GM12878 (cell line): ENCODE results near the gene DIAPH3. TPM values are rescaled to one million over a fixed set of nuclear protein-coding genes. Genes with fewer than 3 reads are reported as not detected.

Experiments
- ATAC-seq: fragments of 200-7000 bp; cut with Tn5 transposase; 3 replicates; pipeline ENCODE4 v1.9.1; 2020; ENCODE audit warnings: mild to moderate bottlenecking, moderate library complexity
- BruUV-seq: library from RNA; stranded (reverse); fragments of 400-500 nt; replicated peaks from 2 replicates; lab custom pipeline; 2021; lab: Mats Ljungman, UMichigan
- CTCF ChIA-PET: fragments of 300-600 bp; sonication (Branson Sonifier 250); formaldehyde crosslinking; extraction: SDS; loops from one replicate; lab custom pipeline; 2021; ENCODE audit warnings: inconsistent platforms; lab: Yijun Ruan, JAX
- POLR2A ChIA-PET: fragments of 350-600 bp; formaldehyde crosslinking; extraction: SDS; loops from one replicate; lab custom pipeline; 2021; ENCODE audit warnings: inconsistent platforms; lab: Charles Lee
- RAD21 ChIA-PET: fragments of 300-600 bp; sonication (Branson Sonifier 250); formaldehyde crosslinking; loops from one replicate; lab custom pipeline; 2023; ENCODE audit warnings: antibody characterized with exemption; ENCODE audit not compliant: unreplicated experiment; lab: Charles Lee
- SMC1A ChIA-PET: fragments of 300-600 bp; sonication (Branson Sonifier 250); formaldehyde crosslinking; loops from one replicate; lab custom pipeline; 2023; ENCODE audit not compliant: unreplicated experiment, uncharacterized antibody; lab: Charles Lee
- DNase-seq: peaks from one replicate; pipeline ENCODE4 v3.0.0-alpha.2; 2011; ENCODE audit warnings: low read depth, low spot score
- FAIRE-seq: peaks from 3 replicates; lab custom pipeline; 2011; peaks lifted over from hg19 to GRCh38; lab: Jason Lieb, UNC
- H2AFZ ChIP-seq: 2 replicates; pipeline ENCODE4 v1.6.0; 2011; ENCODE audit warnings: low read depth, low read length, control low read depth; ENCODE audit not compliant: control insufficient read depth
- H3K27ac ChIP-seq: 2 replicates; pipeline ENCODE4 v1.5.1; 2011; ENCODE audit warnings: control low read depth; ENCODE audit not compliant: control insufficient read depth, insufficient read depth
- H3K27me3 ChIP-seq, 2 experiments: replicated peaks in 1 of 2; 2 replicates each; pipeline versions ENCODE4 v1.6.0 to v1.6.1; 2011; ENCODE audit warnings: low read length in 1 of 2; ENCODE audit not compliant: control insufficient read depth in 2 of 2, insufficient read depth in 2 of 2
- H3K36me3 ChIP-seq, 2 experiments: 2 replicates each; pipeline ENCODE4 v1.5.1; 2011; ENCODE audit warnings: low read length in 1 of 2; ENCODE audit not compliant: control insufficient read depth in 2 of 2, insufficient read depth in 2 of 2
- H3K4me1 ChIP-seq: 2 replicates; pipeline ENCODE4 v1.6.1; 2011; ENCODE audit warnings: mild to moderate bottlenecking, low read length, moderate library complexity, mixed read lengths; ENCODE audit not compliant: control insufficient read depth, insufficient read depth
- H3K4me2 ChIP-seq: 2 replicates; pipeline ENCODE4 v1.6.0; 2011; ENCODE audit warnings: control low read depth; ENCODE audit not compliant: control insufficient read depth, insufficient read depth
- H3K4me3 ChIP-seq: fragments of 200-600 bp; sonication (generic); 2 replicates; pipeline ENCODE4 v1.5.1; 2016
- H3K79me2 ChIP-seq: 2 replicates; pipeline ENCODE4 v1.6.0; 2011; ENCODE audit warnings: low read length; ENCODE audit not compliant: control insufficient read depth, insufficient read depth
- H3K9ac ChIP-seq: 2 replicates; pipeline ENCODE4 v1.8.0; 2011; ENCODE audit warnings: low read length, control low read depth, mixed read lengths; ENCODE audit not compliant: control insufficient read depth, insufficient read depth
- H3K9me3 ChIP-seq: replicated peaks from 3 replicates; pipeline ENCODE4 v1.5.1; 2011; ENCODE audit warnings: mild to moderate bottlenecking, low read length; ENCODE audit not compliant: control insufficient read depth, insufficient read depth
- H4K20me1 ChIP-seq: 2 replicates; pipeline ENCODE4 v1.6.0; 2011; ENCODE audit not compliant: control insufficient read depth, insufficient read depth
- EED ChIP-seq: sonication (generic); IDR thresholded peaks from 2 replicates; pipeline ENCODE4 v1.6.1; 2016; ENCODE audit warnings: antibody characterized with exemption, low read depth
- SIX5 ChIP-seq: IDR thresholded peaks from 2 replicates; pipeline ENCODE4 v1.6.1; 2011; ENCODE audit warnings: mild to moderate bottlenecking, low read depth, low read length, moderate library complexity; ENCODE audit not compliant: severe bottlenecking
- SMARCA5 ChIP-seq: fragments of 450-650 bp; IDR thresholded peaks from 2 replicates; pipeline ENCODE4 v1.6.1; 2017; ENCODE audit warnings: mild to moderate bottlenecking
- STAT3 ChIP-seq: IDR thresholded peaks from 2 replicates; pipeline ENCODE4 v1.6.1; 2011; ENCODE audit warnings: low read depth, low read length, improper control_type of control experiment
- TCF3 ChIP-seq: IDR thresholded peaks from 2 replicates; pipeline ENCODE4 v1.6.1; 2012; ENCODE audit warnings: low read depth, mild to moderate bottlenecking, low read length, borderline replicate concordance; ENCODE audit not compliant: insufficient read depth
- WRNIP1 ChIP-seq: IDR thresholded peaks from 2 replicates; pipeline ENCODE4 v1.6.1; 2011; ENCODE audit warnings: low read depth, low read length, improper control_type of control experiment, borderline replicate concordance
- ZBTB11 ChIP-seq: fragments of 450-650 bp; formaldehyde crosslinking; IDR thresholded peaks from 2 replicates; pipeline ENCODE4 v1.5.0; 2022; ENCODE audit warnings: mild to moderate bottlenecking, missing genetic modification characterization
- WGBS: methylation state at CpG from one replicate; pipeline ENCODE4 v1.1.6; 2016; ENCODE audit warnings: low lambda C conversion rate; ENCODE audit not compliant: insufficient replicate concordance, insufficient coverage; ENCODE audit errors: missing lambda C conversion rate; 5-methylcytosine and 5-hydroxymethylcytosine counted together
- in situ Hi-C: fragments of 300-500 bp; cut with MboI; formaldehyde crosslinking; loops from 9 replicates; pipeline ENCODE4 v1.14.3; 2018; ENCODE audit warnings: mixed read lengths
- intact Hi-C: fragments of 100-400 bp; cut with micrococcal nuclease; formaldehyde crosslinking; loops from one replicate; pipeline ENCODE4 v1.14.2; 2022; ENCODE audit not compliant: unreplicated experiment
- polyA plus RNA-seq, 11 experiments: library from polyadenylated mRNA; depleted of rRNA in 4 of 11; unstranded in 6 of 11; stranded (reverse) in 5 of 11; fragments of >200 nt; fragmentation: Nextera tagmentation in 4 of 11; fragmentation: Illumina TruSeq in 1 of 11; extraction: Ambion mirVana in 4 of 11; extraction: Trizol in 1 of 11; gene quantifications; 1 replicate in 1 of 11; 2 replicates in 10 of 11; pipeline versions ENCODE4 v1.2.1 to v1.2.3, GENCODE V29; 2011 to 2016; ENCODE audit warnings: inconsistent platforms in 2 of 11, missing spikeins in 2 of 11, low read depth in 1 of 11
- total RNA-seq, 4 experiments: library from RNA; depleted of rRNA in 3 of 4; stranded (reverse); fragments of >200 nt in 3 of 4; fragmentation: Illumina TruSeq in 1 of 4; extraction: Trizol in 1 of 4; gene quantifications; 2 replicates each; pipeline versions ENCODE4 v1.2.1 to v1.2.3, GENCODE V29; 2013 to 2021
- TF ChIP-seq, protein P1 (sequence below): fragments of 450-650 bp; formaldehyde crosslinking; IDR thresholded peaks from 2 replicates; pipeline ENCODE4 v1.4.0; 2020; ENCODE audit warnings: mild to moderate bottlenecking, moderate library complexity
- TF ChIP-seq, protein P2 (sequence below): fragments of 450-650 bp; IDR thresholded peaks from 2 replicates; pipeline ENCODE4 v1.6.1; 2017; ENCODE audit warnings: borderline replicate concordance

Gene DIAPH3
- total and polyA plus RNA-seq, 10 of the 15 experiments (the other 5 are each of a cell fraction or from before 2014, with no cell fraction given): 10.1 to 25.2 (median 15.4) TPM

GRCh38 chr13:60108589-60108988 is 55.1 kb downstream of the DIAPH3 start (continued):
- TF ChIP-seq, protein P1, sequence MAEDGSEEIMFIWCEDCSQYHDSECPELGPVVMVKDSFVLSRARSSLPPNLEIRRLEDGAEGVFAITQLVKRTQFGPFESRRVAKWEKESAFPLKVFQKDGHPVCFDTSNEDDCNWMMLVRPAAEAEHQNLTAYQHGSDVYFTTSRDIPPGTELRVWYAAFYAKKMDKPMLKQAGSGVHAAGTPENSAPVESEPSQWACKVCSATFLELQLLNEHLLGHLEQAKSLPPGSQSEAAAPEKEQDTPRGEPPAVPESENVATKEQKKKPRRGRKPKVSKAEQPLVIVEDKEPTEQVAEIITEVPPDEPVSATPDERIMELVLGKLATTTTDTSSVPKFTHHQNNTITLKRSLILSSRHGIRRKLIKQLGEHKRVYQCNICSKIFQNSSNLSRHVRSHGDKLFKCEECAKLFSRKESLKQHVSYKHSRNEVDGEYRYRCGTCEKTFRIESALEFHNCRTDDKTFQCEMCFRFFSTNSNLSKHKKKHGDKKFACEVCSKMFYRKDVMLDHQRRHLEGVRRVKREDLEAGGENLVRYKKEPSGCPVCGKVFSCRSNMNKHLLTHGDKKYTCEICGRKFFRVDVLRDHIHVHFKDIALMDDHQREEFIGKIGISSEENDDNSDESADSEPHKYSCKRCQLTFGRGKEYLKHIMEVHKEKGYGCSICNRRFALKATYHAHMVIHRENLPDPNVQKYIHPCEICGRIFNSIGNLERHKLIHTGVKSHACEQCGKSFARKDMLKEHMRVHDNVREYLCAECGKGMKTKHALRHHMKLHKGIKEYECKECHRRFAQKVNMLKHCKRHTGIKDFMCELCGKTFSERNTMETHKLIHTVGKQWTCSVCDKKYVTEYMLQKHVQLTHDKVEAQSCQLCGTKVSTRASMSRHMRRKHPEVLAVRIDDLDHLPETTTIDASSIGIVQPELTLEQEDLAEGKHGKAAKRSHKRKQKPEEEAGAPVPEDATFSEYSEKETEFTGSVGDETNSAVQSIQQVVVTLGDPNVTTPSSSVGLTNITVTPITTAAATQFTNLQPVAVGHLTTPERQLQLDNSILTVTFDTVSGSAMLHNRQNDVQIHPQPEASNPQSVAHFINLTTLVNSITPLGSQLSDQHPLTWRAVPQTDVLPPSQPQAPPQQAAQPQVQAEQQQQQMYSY (CRISPR knock-in tag): no peak

DNA sequence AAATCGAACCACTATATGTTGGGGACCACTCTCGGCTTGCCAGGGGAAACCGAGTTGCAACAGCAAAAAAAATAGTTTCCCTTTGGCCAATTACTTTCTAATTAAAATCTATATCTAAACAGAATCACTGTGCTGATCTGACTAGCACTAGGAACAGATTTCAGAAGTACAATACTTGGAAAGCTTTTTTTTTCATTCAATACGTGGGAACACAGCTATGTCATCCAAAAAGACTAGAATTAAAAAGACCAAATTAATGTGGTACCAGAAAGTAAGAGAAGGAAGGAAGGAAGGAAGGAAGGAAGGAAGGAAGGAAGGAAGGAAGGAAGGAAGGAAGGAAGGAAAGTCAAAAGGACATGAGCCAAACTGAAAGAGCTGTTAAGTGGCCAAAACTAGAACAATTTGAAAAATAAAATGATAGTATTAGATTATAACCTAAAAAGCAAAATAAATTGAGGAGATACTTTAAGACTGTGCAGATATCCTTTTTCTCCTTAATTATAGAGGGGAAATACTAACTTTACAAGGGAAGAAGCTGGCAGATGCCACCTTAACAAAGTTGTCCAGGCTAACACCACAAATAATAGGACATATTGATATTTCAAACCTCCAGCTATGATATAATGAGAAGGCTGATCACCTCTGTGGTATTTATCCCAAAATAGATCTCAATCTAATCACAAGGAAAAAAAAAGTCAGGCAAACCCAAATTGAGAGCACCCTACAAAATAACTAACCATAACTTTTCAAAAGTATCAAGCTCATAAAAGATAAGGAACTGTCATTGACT is 63.9 kb downstream of the DIAPH3 start:
- TF ChIP-seq TCF3: no peak
- TF ChIP-seq WRNIP1: no peak
- no peak for TF ChIP-seq EED
- no peak for TF ChIP-seq SIX5
- no peak for TF ChIP-seq STAT3
- TF ChIP-seq ZBTB11 (CRISPR knock-in tag): no peak
- TF ChIP-seq, protein P2, sequence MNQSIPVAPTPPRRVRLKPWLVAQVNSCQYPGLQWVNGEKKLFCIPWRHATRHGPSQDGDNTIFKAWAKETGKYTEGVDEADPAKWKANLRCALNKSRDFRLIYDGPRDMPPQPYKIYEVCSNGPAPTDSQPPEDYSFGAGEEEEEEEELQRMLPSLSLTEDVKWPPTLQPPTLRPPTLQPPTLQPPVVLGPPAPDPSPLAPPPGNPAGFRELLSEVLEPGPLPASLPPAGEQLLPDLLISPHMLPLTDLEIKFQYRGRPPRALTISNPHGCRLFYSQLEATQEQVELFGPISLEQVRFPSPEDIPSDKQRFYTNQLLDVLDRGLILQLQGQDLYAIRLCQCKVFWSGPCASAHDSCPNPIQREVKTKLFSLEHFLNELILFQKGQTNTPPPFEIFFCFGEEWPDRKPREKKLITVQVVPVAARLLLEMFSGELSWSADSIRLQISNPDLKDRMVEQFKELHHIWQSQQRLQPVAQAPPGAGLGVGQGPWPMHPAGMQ: no peak
- no peak for TF ChIP-seq SMARCA5
- ChIA-PET SMC1A (interaction anchor here (0.7 kb wide), 1 partner anchor 13 kb away, joined by 4 read pairs; no protein-coding TSS in a partner anchor), RAD21 (no interaction called here), CTCF (interaction anchor here (0.7 kb wide), 1 partner anchor 18 kb away, joined by 3 read pairs; no protein-coding TSS in a partner anchor), POLR2A (no interaction called here)
- Histone ChIP-seq H3K9me3 (no peaks in the 10 kb centered on the region; the same call in none of the 3 replicates), H3K79me2 (no peaks in the 10 kb centered on the region), H3K27ac (no peak overlapping the region), H3K27me3 (no peaks in the 10 kb centered on the region), H2AFZ (no peak overlapping the region), H3K4me1 (no peaks in the 10 kb centered on the region), H4K20me1 (no peaks in the 10 kb centered on the region), H3K4me2 (no peak overlapping the region), H3K4me3 (no peak overlapping the region), H3K36me3 (no peaks in the 10 kb centered on the region), H3K9ac (no peak overlapping the region)
- in situ Hi-C loops: no loop called here
- BruUV-seq: no TSS peak
- DNase-seq: no peak
- ATAC-seq: no peak
- WGBS: 78% methylated on average over 4 of the region's 4 CpGs
- FAIRE-seq: no peak
- intact Hi-C loops: no loop called here
